A549 treated with GW870086 at 1 μM for 4 hours (cell line): ENCODE measurements around the gene CYBA. TPM values are rescaled to one million over a fixed set of nuclear protein-coding genes. Genes with fewer than 3 reads are reported as not detected.

Experiments used
- total RNA-seq: library from RNA; stranded (reverse); fragments of 200-300 nt; extraction: Qiagen RNA extraction; gene quantifications from 5 replicates; pipeline ENCODE4 v1.2.3, GENCODE V29; 2022; ENCODE audit warnings: low read depth

CYBA gene
- 267 to 301 TPM (median 293 TPM) in 5 replicates for total RNA-seq

GRCh38 chr16:88650749-88651275 lies at the start of gene CYBA:
TSS of gene CYBA (minus strand) at chr16:88651053. CDS start at chr16:88651013, 40 bp downstream.

GRCh38 chr16:88686439-88687253 lies 35.8 kb upstream of the CYBA start, which contains the start of gene SNAI3:
TSS of gene SNAI3 (minus strand) at chr16:88686507. CDS start at chr16:88686406, 101 bp downstream.

GRCh38 chr16:88662843-88663606 lies 12.2 kb upstream of the CYBA start, which contains the start of gene MVD:
TSS of gene MVD (minus strand) at chr16:88663091. CDS start at chr16:88663080, 11 bp downstream.

GRCh38 chr16:88638323-88639230 lies 12.3 kb downstream of the CYBA start, which contains the start of gene IL17C:
TSS of gene IL17C (plus strand) at chr16:88638572. CDS start at chr16:88638642, 70 bp downstream.

Other genes starting within 250 kb of the CYBA start
- gene ZFPM1, start 197.8 kb downstream of the CYBA start, total RNA-seq: 5.6 to 7.2 TPM (median 6.2 TPM) in 5 replicates
- 41.8 to 48.8 TPM (median 47.6 TPM) in 5 replicates for gene ZC3H18, start 80.7 kb downstream of the CYBA start, total RNA-seq
- gene IL17C, start 12.5 kb downstream of the CYBA start, total RNA-seq: not detected in 5 replicates
- gene MVD, start 12.0 kb upstream of the CYBA start, total RNA-seq: 16.6 to 23.1 TPM (median 20.2 TPM) in 5 replicates
- 0.08 to 0.32 TPM (median 0.17 TPM) in 4 of 5 replicates, not detected in the other for gene SNAI3, start 35.5 kb upstream of the CYBA start, total RNA-seq
- gene RNF166, start 55.4 kb upstream of the CYBA start, total RNA-seq: 11.3 to 17.7 TPM (median 17.4 TPM) in 5 replicates
- gene CTU2, start 55.5 kb upstream of the CYBA start, total RNA-seq: 25.4 to 36.2 TPM (median 33.3 TPM) in 5 replicates
- 110 to 147 TPM (median 137 TPM) in 5 replicates for gene PIEZO1, start 134.2 kb upstream of the CYBA start, total RNA-seq
- gene CDT1, start 152.7 kb upstream of the CYBA start, total RNA-seq: 25.6 to 32.0 TPM (median 29.9 TPM) in 5 replicates
- 310 to 457 TPM (median 407 TPM) in 5 replicates for gene APRT, start 160.9 kb upstream of the CYBA start, total RNA-seq
- gene GALNS, start 205.9 kb upstream of the CYBA start, total RNA-seq: 33.8 to 47.9 TPM (median 47.0 TPM) in 5 replicates
- 101 to 127 TPM (median 106 TPM) in 5 replicates for gene TRAPPC2L, start 206.1 kb upstream of the CYBA start, total RNA-seq
- gene PABPN1L, start 215.6 kb upstream of the CYBA start, total RNA-seq: not detected in 5 replicates